Psoas muscle (tissue), 8 donors: ENCODE results near the gene RSKR. TPM values are rescaled to one million over a fixed set of nuclear protein-coding genes. Genes with fewer than 3 reads are reported as not detected.
A peak's percentile ranks its signal among the peaks of the same experiment; 100 is the strongest.
"Not testable (repeated sequence)": the region's sequence is repeated elsewhere in the genome, so short reads cannot be mapped to it uniquely, and the experiment has no call there.

ENCODE experiments used
- ATAC-seq, 4 donors: fragments of 200-7000 bp; cut with Tn5 transposase; one replicate each; pipeline ENCODE4 v1.9.1; 2020; ENCODE audit warnings: moderate library complexity in 3 of 4, mild to moderate bottlenecking in 2 of 4
- DNase-seq, 2 donors: peaks; one replicate each; pipeline ENCODE4 v3.0.0-alpha.2; 2020
- H3K27ac ChIP-seq: fragments of 200-600 bp; one replicate; pipeline ENCODE4 v1.8.0; 2022
- H3K27me3 ChIP-seq, 3 donors: fragments of 200-600 bp in 1 of 3; one replicate each; pipeline versions ENCODE4 v1.6.1 to v1.8.0; 2013 to 2022; ENCODE audit warnings: low read length in 2 of 3, mild to moderate bottlenecking in 2 of 3, moderate library complexity in 1 of 3; ENCODE audit not compliant: insufficient read depth in 3 of 3
- H3K36me3 ChIP-seq, 2 donors: fragments of 200-600 bp in 1 of 2; one replicate each; pipeline versions ENCODE4 v1.6.1 to v1.8.0; 2013 to 2022; ENCODE audit warnings: low read depth in 1 of 2, mild to moderate bottlenecking in 1 of 2, moderate library complexity in 1 of 2; ENCODE audit not compliant: insufficient read depth in 1 of 2
- H3K4me1 ChIP-seq: fragments of 200-600 bp; one replicate; pipeline ENCODE4 v1.8.0; 2022
- H3K4me3 ChIP-seq: fragments of 200-600 bp; one replicate; pipeline ENCODE4 v1.8.0; 2022; ENCODE audit warnings: mild to moderate bottlenecking
- H3K9me3 ChIP-seq: fragments of 200-600 bp; one replicate; pipeline ENCODE4 v1.8.0; 2022
- CTCF ChIP-seq: fragments of 200-600 bp; IDR thresholded peaks from one replicate; pipeline ENCODE4 v1.8.0; 2022; ENCODE audit warnings: antibody characterized with exemption
- WGBS, 3 donors: extraction: QIAGEN DNeasy Blood & Tissue Kit; methylation state at CpG; one replicate each; pipeline versions ENCODE4 v1.1.6 to v1.1.7; 2013; 5-methylcytosine and 5-hydroxymethylcytosine counted together
- intact Hi-C, 2 donors: fragments of 100-400 bp; cut with DNase I; formaldehyde crosslinking; loops; one replicate each; pipeline versions ENCODE4 v1.11.0 to v1.14.2; 2022
- long read RNA-seq, 2 donors: library from polyadenylated mRNA; unstranded; transcript quantifications; one replicate each; pipeline ENCODE4 v2.0.0, GENCODE V29; 2021
- polyA plus RNA-seq, 3 donors: library from polyadenylated mRNA; stranded (reverse); fragments of 200-250 nt; gene quantifications; one replicate each; pipeline ENCODE4 v1.2.3, GENCODE V29; 2013
- total RNA-seq, 4 donors: library from RNA; stranded (reverse); fragmentation: NEBNext Ultra II Directional in 2 of 4; extraction: Animal tissue kit (Norgen Biotek cat#: 25700) in 2 of 4; gene quantifications; one replicate each; pipeline versions ENCODE4 v1.2.1 to v1.2.4, GENCODE V29; 2021 to 2023
- donor health status: healthy with polysubstance abuse.
- donor health status: DM: no; HTN: no; CAD: no; lungs with moderate emphysema.
- donor health status: Bipolar disorder and iron deficiency.
- donor health status: healthy.
- donor health status: DM: yes; HTN: yes; CAD: no.
- donor health status: DM: no; HTN: no; CAD: no.
- donor health status: DM: no; HTN: no; CAD: no.
- donor health status: DM: yes; HTN: yes; CAD: no.

The RSKR gene
- total RNA-seq (1 to 10 TPM; 3.9 to 7.6 (median 5.5) TPM), polyA plus RNA-seq (1 to 10 TPM; 2.0 to 4.7 (median 2.0) TPM)
- long read RNA-seq, donor 1 = 0 reads
- long read RNA-seq, donor 2 = 0 reads

- H3K4me1 ChIP-seq = no peaks in the 10 kb centered on the region
- intact Hi-C loops = loop anchor here (2.0 to 5.0 kb wide), 2 partner anchors 117 to 119 kb away; no protein-coding TSS in a partner anchor
- H3K4me3 ChIP-seq = no peak within 1 kb of the TSS
- ATAC-seq (peak in 2 of 4 donors; percentile 20 to 22), DNase-seq (no peak)
- no peak within 1 kb of the TSS for H3K27ac ChIP-seq
- TF ChIP-seq CTCF = no peak
- no peaks in the 10 kb centered on the region for H3K27me3 ChIP-seq
- 74 to 78% (median 77%) methylated on average over 5 of the region's 5 CpGs for WGBS, 3 donors
- peaks cover 20 to 98% of the 10 kb centered on the region in 2 donors for H3K36me3 ChIP-seq
- H3K9me3 ChIP-seq = no peaks in the 10 kb centered on the region
Observed at GRCh38 chr17:28613931-28614381, at the start of gene RSKR. Gene RSKR (minus strand): TSS chr17:28614185. CDS start chr17:28614161, 24 bp downstream.

- Histone ChIP-seq H3K36me3 (peaks cover 3 to 42% of the 10 kb centered on the region in 2 donors), H3K4me1 (peaks cover 37% of the 10 kb centered on the region), H3K9me3 (no peaks in the 10 kb centered on the region), H3K27ac (peak overlapping the region; percentile 91), H3K27me3 (no peaks in the 10 kb centered on the region), H3K4me3 (peak overlapping the region; percentile 89)
- no peak for ATAC-seq
- no peak for DNase-seq
- no peak for TF ChIP-seq CTCF
- intact Hi-C loops = loop anchor here in 1 of 2 donors (2.0 kb wide), 1 partner anchor 17 kb away; no protein-coding TSS in a partner anchor
Observed at GRCh38 chr17:28663723-28664122, 49.7 kb upstream of the RSKR start.

- 0 to 1% (median 0%) methylated on average over 10 of the region's 10 CpGs for WGBS, 3 donors
- H3K27me3 ChIP-seq = no peaks in the 10 kb centered on the region
- intact Hi-C loops = loop anchor here in 1 of 2 donors (2.0 kb wide), 1 partner anchor 16 kb away; no protein-coding TSS in a partner anchor
- peaks cover 3 to 44% of the 10 kb centered on the region in 2 donors for H3K36me3 ChIP-seq
- H3K9me3 ChIP-seq = no peaks in the 10 kb centered on the region
- DNase-seq (no peak), ATAC-seq (peak in 2 of 4 donors; percentile 24 to 28)
- H3K27ac ChIP-seq = peak overlapping the region; percentile 91
- peaks cover 37% of the 10 kb centered on the region for H3K4me1 ChIP-seq
- TF ChIP-seq CTCF = no peak
- peak overlapping the region; percentile 89 for H3K4me3 ChIP-seq
Observed at GRCh38 chr17:28662527-28662829, 48.5 kb upstream of the RSKR start.

GRCh38 chr17:28661635-28662526, 47.9 kb upstream of the RSKR start, which contains the start of the genes SDF2 and SUPT6H:
Gene SDF2 (minus strand): TSS chr17:28661906. CDS start chr17:28661876, 30 bp downstream.
Gene SUPT6H (plus strand): TSS chr17:28662205. CDS start chr17:28673402, 11,197 bp downstream.
- ATAC-seq = peak; percentile 95 to 98 (median 96)
- peak within 1 kb of the TSS; percentile 89 for H3K4me3 ChIP-seq
- H3K4me1 ChIP-seq = peaks cover 37% of the 10 kb centered on the region
- WGBS, 3 donors = 0 to 1% (median 0%) methylated on average over 66 of the region's 66 CpGs
- H3K27ac ChIP-seq = peak within 1 kb of the TSS; percentile 91
- TF ChIP-seq CTCF = no peak
- no peaks in the 10 kb centered on the region for H3K9me3 ChIP-seq
- H3K27me3 ChIP-seq = no peaks in the 10 kb centered on the region
- peaks cover 3 to 47% of the 10 kb centered on the region in 2 donors for H3K36me3 ChIP-seq
- intact Hi-C loops = loop anchor here in 1 of 2 donors (2.0 kb wide), 1 partner anchor 15 kb away; no protein-coding TSS in a partner anchor
- peak; percentile 92 to 94 for DNase-seq

GRCh38 chr17:28659497-28659881, 45.5 kb upstream of the RSKR start:
- H3K27me3 ChIP-seq, intact Hi-C loops, H3K4me3 ChIP-seq, DNase-seq, H3K27ac ChIP-seq, ATAC-seq, H3K9me3 ChIP-seq: not testable (repeated sequence)
- Histone ChIP-seq H3K36me3 (peaks cover 3 to 33% of the 10 kb centered on the region in 2 donors), H3K4me1 (peaks cover 29% of the 10 kb centered on the region)
- WGBS, 3 donors = 98 to 99% (median 98%) methylated on average over 19 to 23 of the region's 23 CpGs

- H3K27ac ChIP-seq, intact Hi-C loops, H3K4me3 ChIP-seq, ATAC-seq, DNase-seq, H3K27me3 ChIP-seq, H3K9me3 ChIP-seq: not testable (repeated sequence)
- peaks cover 23% of the 10 kb centered on the region for H3K4me1 ChIP-seq
- H3K36me3 ChIP-seq = peaks cover 3 to 38% of the 10 kb centered on the region in 2 donors
- WGBS, 3 donors = 97 to 98% (median 98%) methylated on average over 39 to 46 of the region's 46 CpGs
Observed at GRCh38 chr17:28658766-28659496, 44.9 kb upstream of the RSKR start.

GRCh38 chr17:28658342-28658741, 44.4 kb upstream of the RSKR start:
- ATAC-seq, DNase-seq, H3K27ac ChIP-seq, intact Hi-C loops, H3K4me3 ChIP-seq, H3K9me3 ChIP-seq, H3K27me3 ChIP-seq: not testable (repeated sequence)
- Histone ChIP-seq H3K36me3 (peaks cover 3 to 44% of the 10 kb centered on the region in 2 donors), H3K4me1 (peaks cover 17% of the 10 kb centered on the region)
- 90 to 93% (median 92%) methylated on average over 4 to 5 of the region's 8 CpGs for WGBS, 3 donors
